ENCODE data around the gene EPB41L4B. TPM values are rescaled to one million over a fixed set of nuclear protein-coding genes. Genes with fewer than 3 reads are reported as not detected.

EPB41L4B gene
- total and polyA plus RNA-seq, 2 donors: 0.71 to 4.2 TPM

DNA sequence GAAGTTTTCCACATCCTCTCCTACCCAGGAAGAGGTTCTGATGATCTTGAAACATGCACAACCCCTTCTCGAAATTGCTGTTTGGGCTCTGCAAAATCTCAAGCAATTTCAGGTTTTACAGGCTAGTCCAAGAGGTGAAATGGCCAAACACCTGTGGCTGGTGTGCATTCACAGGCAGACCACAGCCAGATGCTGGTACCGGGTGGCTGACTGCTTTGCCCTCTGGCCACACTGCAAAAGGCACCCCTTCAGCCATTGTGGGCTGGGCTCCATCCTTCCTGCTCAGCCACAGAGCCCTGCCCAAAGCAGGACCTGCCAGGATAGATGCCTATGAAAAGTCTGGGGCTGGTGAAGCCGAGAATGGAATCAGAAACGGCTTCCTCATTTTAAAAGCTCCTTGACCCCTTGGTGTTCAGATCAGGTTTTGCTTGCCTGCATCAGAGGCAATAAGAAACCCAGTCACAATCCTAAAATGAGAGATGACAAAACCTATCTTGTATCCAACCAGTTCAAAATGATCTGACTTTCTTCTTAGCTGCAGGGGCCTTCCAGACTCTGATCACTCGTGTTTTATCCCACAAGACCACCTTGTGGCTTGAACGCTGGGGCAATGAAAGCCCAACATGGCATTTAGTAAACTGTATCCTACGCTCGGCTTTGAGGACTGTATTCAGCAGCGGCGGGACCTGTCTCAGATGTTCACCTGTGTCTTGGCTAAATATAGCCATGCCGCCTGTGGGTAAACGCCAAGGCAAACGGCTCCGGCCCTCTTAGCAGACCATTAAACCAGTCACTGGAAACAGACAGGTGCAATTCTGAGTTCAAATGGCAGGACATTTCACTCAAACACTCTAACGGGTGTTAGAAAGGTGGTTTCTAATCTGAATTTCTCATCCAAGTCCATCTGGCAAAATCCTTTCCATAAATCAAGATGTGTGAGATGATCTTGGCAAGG, 49.6 kb downstream of the EPB41L4B start:
- Histone ChIP-seq H3K4me1 (ENCODE audit: control insufficient read depth in 2 of 2, insufficient read depth in 2 of 2, low read length in 2 of 2) (no peaks in the 10 kb centered on the region), H3K36me3 (ENCODE audit: control insufficient read depth in 2 of 2, insufficient read depth in 2 of 2, low read length in 1 of 2) (no peaks in the 10 kb centered on the region), H3K27ac (ENCODE audit: low read depth in 1 of 2, low read length in 1 of 2) (no peak overlapping the region), H3K9me3 (ENCODE audit: control insufficient read depth in 2 of 2, insufficient read depth in 1 of 2, low read length in 1 of 2) (no peaks in the 10 kb centered on the region), H3K4me3 (ENCODE audit: low read length in 2 of 2) (no peak overlapping the region), H3K27me3 (ENCODE audit: control insufficient read depth in 2 of 2, insufficient read depth in 1 of 2, low read length in 1 of 2) (no peaks in the 10 kb centered on the region)
- no peak for DNase-seq (ENCODE audit: low read depth in 6 of 9, low spot score in 9 of 9)
- 93% methylated on average over 15 of the region's 15 CpGs for WGBS

DNA sequence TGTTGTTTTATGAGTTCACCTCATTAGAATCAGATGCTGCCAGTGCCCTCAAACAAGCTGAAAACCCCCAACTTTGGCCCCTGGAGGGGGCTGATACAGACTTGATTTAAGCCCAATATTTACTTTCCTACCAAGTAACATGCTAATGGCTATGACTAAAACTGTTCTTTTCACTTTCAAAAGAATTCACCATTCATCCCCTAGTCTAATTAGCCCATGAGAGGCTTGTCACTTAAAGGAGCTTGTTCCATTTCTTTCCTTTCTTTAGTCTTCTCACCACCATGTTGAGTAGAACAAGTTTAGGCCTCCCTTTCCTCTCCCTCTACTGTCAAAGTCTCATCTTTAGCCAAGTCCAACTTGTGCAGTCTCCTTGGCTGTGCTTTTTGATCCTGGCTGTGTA, 50.4 kb downstream of the EPB41L4B start:
- no peak overlapping the region for H3K27ac ChIP-seq (ENCODE audit: low read depth in 1 of 2, low read length in 1 of 2)

GRCh38 chr9:109269839-109270238, 51.0 kb downstream of the EPB41L4B start:
- Histone ChIP-seq H3K4me1 (ENCODE audit: control insufficient read depth in 2 of 2, insufficient read depth in 2 of 2, low read length in 2 of 2) (no peaks in the 10 kb centered on the region), H3K9me3 (ENCODE audit: control insufficient read depth in 2 of 2, insufficient read depth in 1 of 2, low read length in 1 of 2) (no peaks in the 10 kb centered on the region), H3K27me3 (ENCODE audit: control insufficient read depth in 2 of 2, insufficient read depth in 1 of 2, low read length in 1 of 2) (no peaks in the 10 kb centered on the region), H3K36me3 (ENCODE audit: control insufficient read depth in 2 of 2, insufficient read depth in 2 of 2, low read length in 1 of 2) (no peaks in the 10 kb centered on the region), H3K4me3 (ENCODE audit: low read length in 2 of 2) (no peak overlapping the region), H3K27ac (ENCODE audit: low read depth in 1 of 2, low read length in 1 of 2) (no peak overlapping the region)
- WGBS: 84% methylated on average over 5 of the region's 5 CpGs
- no peak for DNase-seq (ENCODE audit: low read depth in 6 of 9, low spot score in 9 of 9)

More for the DNA sequence above, 50.4 kb downstream of the EPB41L4B start:
- Histone ChIP-seq H3K4me3 (ENCODE audit: low read length in 2 of 2) (no peak overlapping the region), H3K4me1 (ENCODE audit: control insufficient read depth in 2 of 2, insufficient read depth in 2 of 2, low read length in 2 of 2) (no peaks in the 10 kb centered on the region), H3K9me3 (ENCODE audit: control insufficient read depth in 2 of 2, insufficient read depth in 1 of 2, low read length in 1 of 2) (no peaks in the 10 kb centered on the region), H3K36me3 (ENCODE audit: control insufficient read depth in 2 of 2, insufficient read depth in 2 of 2, low read length in 1 of 2) (no peaks in the 10 kb centered on the region), H3K27me3 (ENCODE audit: control insufficient read depth in 2 of 2, insufficient read depth in 1 of 2, low read length in 1 of 2) (no peaks in the 10 kb centered on the region)
- DNase-seq (ENCODE audit: low read depth in 6 of 9, low spot score in 9 of 9): no peak

DNA sequence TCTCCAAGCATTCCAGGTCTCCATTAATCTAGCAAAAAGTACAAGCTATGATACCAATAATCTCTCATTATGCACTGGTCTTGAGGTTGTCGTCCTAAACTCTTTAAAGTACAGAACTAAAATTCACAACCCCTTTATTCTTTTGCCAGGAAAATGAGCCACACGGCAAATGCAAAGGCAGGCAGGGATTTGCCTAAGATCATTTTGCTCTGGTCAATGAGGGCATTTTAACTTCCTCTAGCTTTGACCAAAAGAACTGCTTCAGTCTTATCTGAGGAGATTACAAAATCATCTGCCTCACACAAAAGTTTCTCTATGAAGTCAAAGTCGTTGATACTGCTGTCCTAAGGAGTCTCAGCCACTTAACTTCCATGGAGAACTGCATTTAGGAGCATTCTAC, 51.8 kb downstream of the EPB41L4B start:
- Histone ChIP-seq H3K27me3 (ENCODE audit: control insufficient read depth in 2 of 2, insufficient read depth in 1 of 2, low read length in 1 of 2) (no peaks in the 10 kb centered on the region), H3K4me3 (ENCODE audit: low read length in 2 of 2) (no peak overlapping the region), H3K9me3 (ENCODE audit: control insufficient read depth in 2 of 2, insufficient read depth in 1 of 2, low read length in 1 of 2) (no peaks in the 10 kb centered on the region), H3K4me1 (ENCODE audit: control insufficient read depth in 2 of 2, insufficient read depth in 2 of 2, low read length in 2 of 2) (no peaks in the 10 kb centered on the region), H3K27ac (ENCODE audit: low read depth in 1 of 2, low read length in 1 of 2) (no peak overlapping the region), H3K36me3 (ENCODE audit: control insufficient read depth in 2 of 2, insufficient read depth in 2 of 2, low read length in 1 of 2) (no peaks in the 10 kb centered on the region)
- no peak for DNase-seq (ENCODE audit: low read depth in 6 of 9, low spot score in 9 of 9)
- 80% methylated on average over 3 of the region's 3 CpGs for WGBS

GRCh38 chr9:109267555-109267954, 53.3 kb downstream of the EPB41L4B start:
- Histone ChIP-seq H3K36me3 (ENCODE audit: control insufficient read depth in 2 of 2, insufficient read depth in 2 of 2, low read length in 1 of 2) (no peaks in the 10 kb centered on the region), H3K4me3 (ENCODE audit: low read length in 2 of 2) (no peak overlapping the region), H3K27ac (ENCODE audit: low read depth in 1 of 2, low read length in 1 of 2) (no peak overlapping the region), H3K4me1 (ENCODE audit: control insufficient read depth in 2 of 2, insufficient read depth in 2 of 2, low read length in 2 of 2) (no peaks in the 10 kb centered on the region), H3K9me3 (ENCODE audit: control insufficient read depth in 2 of 2, insufficient read depth in 1 of 2, low read length in 1 of 2) (no peaks in the 10 kb centered on the region), H3K27me3 (ENCODE audit: control insufficient read depth in 2 of 2, insufficient read depth in 1 of 2, low read length in 1 of 2) (no peaks in the 10 kb centered on the region)
- DNase-seq (ENCODE audit: low read depth in 6 of 9, low spot score in 9 of 9): no peak
- WGBS: 99% methylated on average over 3 of the region's 3 CpGs

DNA sequence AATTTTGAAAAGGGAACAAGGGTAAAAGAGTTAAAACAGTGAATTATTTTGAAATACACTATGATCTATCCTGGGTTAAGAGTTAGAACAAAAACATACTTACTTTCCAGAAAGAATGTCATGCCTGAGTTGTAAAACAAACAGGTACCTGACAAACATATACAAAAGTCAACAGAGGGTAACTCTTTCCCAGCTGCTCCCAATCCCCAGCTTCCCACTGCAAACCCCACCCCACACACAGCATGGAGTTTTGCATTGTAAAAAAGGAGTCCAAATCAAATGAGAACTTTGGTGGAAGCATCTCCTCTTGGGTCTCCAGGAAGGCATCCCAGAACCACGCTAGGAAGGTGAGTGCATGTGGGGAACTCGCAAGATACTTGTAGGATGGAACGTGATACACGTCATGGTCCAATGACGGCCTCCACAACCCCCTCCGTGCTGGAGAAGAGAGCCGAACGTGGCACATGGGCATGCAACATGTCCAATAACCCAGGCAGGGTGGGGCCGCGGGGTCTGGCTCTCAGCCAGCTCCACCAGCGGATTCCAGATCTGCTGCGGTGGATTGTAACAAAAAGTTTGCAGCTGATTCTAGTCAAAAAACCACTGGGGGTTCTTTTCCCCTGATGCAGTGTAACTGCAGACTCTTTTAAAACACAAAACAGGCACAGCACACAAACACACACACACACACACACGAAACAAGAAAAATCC, 55.8 kb downstream of the EPB41L4B start:
- H3K27me3 ChIP-seq (ENCODE audit: control insufficient read depth in 2 of 2, insufficient read depth in 1 of 2, low read length in 1 of 2): peaks cover 0 to 2% of the 10 kb centered on the region in 2 donors
- WGBS: 83% methylated on average over 13 of the region's 13 CpGs
- H3K4me1 ChIP-seq (ENCODE audit: control insufficient read depth in 2 of 2, insufficient read depth in 2 of 2, low read length in 2 of 2): no peaks in the 10 kb centered on the region
- H3K36me3 ChIP-seq (ENCODE audit: control insufficient read depth in 2 of 2, insufficient read depth in 2 of 2, low read length in 1 of 2): no peaks in the 10 kb centered on the region
- H3K9me3 ChIP-seq (ENCODE audit: control insufficient read depth in 2 of 2, insufficient read depth in 1 of 2, low read length in 1 of 2): no peaks in the 10 kb centered on the region
- DNase-seq (ENCODE audit: low read depth in 6 of 9, low spot score in 9 of 9): no peak
- no peak overlapping the region for H3K27ac ChIP-seq (ENCODE audit: low read depth in 1 of 2, low read length in 1 of 2)
- no peak overlapping the region for H3K4me3 ChIP-seq (ENCODE audit: low read length in 2 of 2)

DNA sequence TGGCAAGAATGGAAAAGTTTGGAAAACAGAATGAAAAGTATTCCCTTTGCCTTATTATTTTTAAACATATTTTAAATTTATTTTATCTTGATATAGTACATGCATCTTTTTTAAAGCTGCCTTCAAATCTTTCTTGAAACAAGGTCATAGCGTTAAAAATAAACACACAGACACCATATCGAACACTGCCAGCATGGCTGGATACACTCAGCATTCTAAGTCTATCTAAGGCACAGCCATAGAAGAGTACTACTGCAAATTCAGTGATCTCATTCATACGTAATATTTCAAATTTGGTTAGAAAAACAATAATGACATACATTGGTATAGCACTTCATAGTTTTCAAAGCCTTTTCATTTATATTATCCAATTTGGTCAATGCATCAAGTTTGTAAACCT, 57.5 kb downstream of the EPB41L4B start:
- H3K36me3 ChIP-seq (ENCODE audit: control insufficient read depth in 2 of 2, insufficient read depth in 2 of 2, low read length in 1 of 2): no peaks in the 10 kb centered on the region
- no peaks in the 10 kb centered on the region for H3K4me1 ChIP-seq (ENCODE audit: control insufficient read depth in 2 of 2, insufficient read depth in 2 of 2, low read length in 2 of 2)
- no peaks in the 10 kb centered on the region for H3K9me3 ChIP-seq (ENCODE audit: control insufficient read depth in 2 of 2, insufficient read depth in 1 of 2, low read length in 1 of 2)
- peaks cover 0 to 7% of the 10 kb centered on the region in 2 donors for H3K27me3 ChIP-seq (ENCODE audit: control insufficient read depth in 2 of 2, insufficient read depth in 1 of 2, low read length in 1 of 2)
- no peak overlapping the region for H3K27ac ChIP-seq (ENCODE audit: low read depth in 1 of 2, low read length in 1 of 2)
- 96% methylated on average over 3 of the region's 3 CpGs for WGBS
- no peak overlapping the region for H3K4me3 ChIP-seq (ENCODE audit: low read length in 2 of 2)
- DNase-seq (ENCODE audit: low read depth in 6 of 9, low spot score in 9 of 9): no peak

DNA sequence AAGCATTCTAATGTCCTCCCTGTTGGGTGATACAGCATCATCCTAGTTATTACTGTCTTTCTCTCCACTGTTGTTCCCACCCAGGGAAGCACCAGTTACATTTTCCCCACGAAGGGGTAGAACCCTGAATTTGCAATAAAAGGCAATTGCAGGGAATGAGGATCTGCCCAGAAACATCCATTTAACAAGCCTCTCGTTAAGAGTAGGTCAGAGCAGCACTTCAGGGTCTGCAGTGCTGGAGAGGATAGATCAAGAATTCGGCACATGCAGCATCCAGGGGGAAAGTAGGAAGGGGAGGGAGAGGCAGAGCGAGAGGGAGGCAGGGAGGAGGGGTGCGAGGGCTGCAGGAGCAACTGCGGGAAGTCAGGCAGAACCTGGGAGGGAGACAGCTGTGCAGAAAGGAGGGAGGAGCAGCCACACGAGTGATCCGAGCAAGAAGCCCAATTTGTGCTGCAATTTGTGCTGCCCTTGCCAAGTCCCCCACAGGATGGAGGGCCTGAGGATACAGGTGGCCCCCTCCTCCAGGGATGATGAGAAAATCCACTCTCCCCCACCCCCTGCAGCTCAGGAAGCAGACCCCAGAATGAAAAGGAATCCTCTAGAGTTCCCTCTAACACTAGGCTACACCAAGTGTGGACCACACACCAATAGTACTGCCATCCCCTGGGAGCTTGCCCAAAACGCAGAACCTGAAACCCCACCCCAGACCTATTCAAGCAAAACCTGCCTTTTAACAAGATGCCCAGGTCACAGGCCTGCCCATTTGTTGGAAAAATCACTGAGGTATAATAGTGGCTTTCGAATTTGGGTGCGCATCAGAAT, 62.2 kb downstream of the EPB41L4B start:
- no peaks in the 10 kb centered on the region for H3K36me3 ChIP-seq (ENCODE audit: control insufficient read depth in 2 of 2, insufficient read depth in 2 of 2, low read length in 1 of 2)
- H3K27ac ChIP-seq (ENCODE audit: low read depth in 1 of 2, low read length in 1 of 2): no peak overlapping the region
- WGBS: 30% methylated on average over 11 of the region's 11 CpGs
- no peak overlapping the region for H3K4me3 ChIP-seq (ENCODE audit: low read length in 2 of 2)
- H3K27me3 ChIP-seq (ENCODE audit: control insufficient read depth in 2 of 2, insufficient read depth in 1 of 2, low read length in 1 of 2): peaks cover 0 to 7% of the 10 kb centered on the region in 2 donors
- no peaks in the 10 kb centered on the region for H3K9me3 ChIP-seq (ENCODE audit: control insufficient read depth in 2 of 2, insufficient read depth in 1 of 2, low read length in 1 of 2)
- no peak for DNase-seq (ENCODE audit: low read depth in 6 of 9, low spot score in 9 of 9)
- H3K4me1 ChIP-seq (ENCODE audit: control insufficient read depth in 2 of 2, insufficient read depth in 2 of 2, low read length in 2 of 2): no peaks in the 10 kb centered on the region

Measured in thymus (tissue), 11 donors.